Body of pancreas (tissue), 4 donors: ENCODE results near the gene FBXO11. TPM values are rescaled to one million over a fixed set of nuclear protein-coding genes. Genes with fewer than 3 reads are reported as not detected.

ENCODE experiments used
- ATAC-seq: fragments of 150-250 bp; one replicate; pipeline ENCODE4 v1.9.1; 2016
- DNase-seq, 4 donors: peaks; one replicate each; pipeline ENCODE4 v3.0.0-alpha.2; 2019
- H3K27ac ChIP-seq, 4 donors: fragments of 200-600 bp; sonication (generic); 1 replicate in 3 of 4; 2 replicates in 1 of 4; pipeline versions ENCODE4 v1.5.1 to v1.6.1; 2016 to 2019; ENCODE audit warnings: mild to moderate bottlenecking in 1 of 4, mixed read lengths in 1 of 4, moderate library complexity in 1 of 4
- H3K27me3 ChIP-seq, 2 donors: fragments of 200-600 bp; sonication (generic); one replicate each; pipeline ENCODE4 v1.6.0; 2016; ENCODE audit warnings: mild to moderate bottlenecking in 1 of 2
- H3K36me3 ChIP-seq, 2 donors: fragments of 200-600 bp; sonication (generic); replicated peaks in 1 of 2; 2 replicates each; pipeline ENCODE4 v1.5.1; 2016; ENCODE audit warnings: low read depth in 2 of 2; ENCODE audit not compliant: insufficient read depth in 1 of 2
- H3K4me1 ChIP-seq: fragments of 200-600 bp; sonication (generic); one replicate; pipeline ENCODE4 v1.6.0; 2016
- H3K4me3 ChIP-seq, 2 donors: fragments of 200-600 bp; sonication (generic); 1 replicate in 1 of 2; 2 replicates in 1 of 2; pipeline ENCODE4 v1.5.1; 2016 to 2019
- H3K9me3 ChIP-seq, 3 donors: fragments of 200-600 bp; sonication (generic); 1 replicate in 2 of 3; 2 replicates in 1 of 3; pipeline ENCODE4 v1.5.1; 2016
- POLR2A ChIP-seq, 3 donors: fragments of 450-650 bp; IDR thresholded peaks; one replicate each; pipeline ENCODE4 v1.6.1; 2016; ENCODE audit warnings: antibody characterized with exemption in 3 of 3, mild to moderate bottlenecking in 2 of 3
- WGBS, 2 donors: methylation state at CpG; one replicate each; pipeline ENCODE4 v1.1.5; 2017; 5-methylcytosine and 5-hydroxymethylcytosine counted together
- intact Hi-C: fragments of 100-400 bp; cut with DNase I; formaldehyde crosslinking; loops from one replicate; pipeline ENCODE4 v1.15.1; 2023
- total RNA-seq, 2 donors: library from RNA; depleted of rRNA; stranded (reverse); fragments of >200 nt; gene quantifications; one replicate each; pipeline ENCODE4 v1.1.0, GENCODE V29; 2016
- TF ChIP-seq, protein P1 (sequence below), 7 experiments: fragments of 450-650 bp in 4 of 7; fragments of 200-600 bp in 3 of 7; sonication (generic) in 3 of 7; IDR thresholded peaks; one replicate each; pipeline ENCODE4 v1.5.1; 2016 to 2019; ENCODE audit warnings: antibody characterized with exemption in 7 of 7

Gene FBXO11
- total RNA-seq, 2 donors from 2014 or later: 25.1 to 41.0 TPM

DNA sequence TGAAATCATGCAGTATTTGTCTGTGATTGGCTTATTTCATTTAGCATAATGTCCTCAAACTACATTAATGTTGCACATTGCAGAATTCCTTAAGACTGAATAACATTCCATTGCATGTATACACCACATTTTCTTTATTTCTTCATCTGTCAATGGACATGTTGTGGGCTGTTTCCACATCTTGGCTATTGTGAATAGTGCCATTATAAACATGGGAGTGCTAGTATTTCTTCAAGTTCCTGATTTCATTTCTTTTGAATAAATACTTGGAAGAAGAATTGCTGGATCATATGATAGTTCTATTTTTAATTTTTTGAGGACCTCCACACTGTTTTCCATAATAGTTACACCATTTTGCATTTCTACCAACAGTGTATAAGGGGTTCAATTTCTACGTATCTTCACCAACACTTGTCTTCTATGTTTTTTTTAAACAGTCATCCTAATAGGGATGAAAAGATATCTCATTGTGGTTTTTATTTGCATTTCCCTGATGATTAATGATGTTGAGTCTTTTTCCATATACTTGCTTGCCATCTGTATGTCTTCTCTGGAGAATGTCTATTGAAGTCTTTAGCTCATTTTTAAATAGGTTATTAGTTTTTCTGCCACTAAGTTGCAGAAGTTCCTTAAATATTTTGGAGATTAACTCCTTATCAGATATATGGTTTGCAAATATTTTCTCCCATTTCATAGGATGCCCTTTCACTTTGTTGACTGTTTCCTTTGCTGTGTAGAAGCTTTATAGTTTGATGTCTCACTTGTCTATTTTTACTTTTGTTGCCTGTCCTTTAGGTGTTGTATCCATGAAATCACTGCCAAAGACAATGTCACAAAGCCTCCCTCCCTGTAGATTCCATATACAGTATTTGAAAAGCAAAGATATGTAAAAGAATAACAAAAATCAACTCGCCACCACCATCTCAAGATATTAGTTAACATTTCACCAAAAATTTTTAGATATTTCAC is 14.6 kb downstream of the FBXO11 start:
- no peaks in the 10 kb centered on the region for H3K27me3 ChIP-seq
- H3K4me3 ChIP-seq: no peak overlapping the region
- TF ChIP-seq, protein P1, sequence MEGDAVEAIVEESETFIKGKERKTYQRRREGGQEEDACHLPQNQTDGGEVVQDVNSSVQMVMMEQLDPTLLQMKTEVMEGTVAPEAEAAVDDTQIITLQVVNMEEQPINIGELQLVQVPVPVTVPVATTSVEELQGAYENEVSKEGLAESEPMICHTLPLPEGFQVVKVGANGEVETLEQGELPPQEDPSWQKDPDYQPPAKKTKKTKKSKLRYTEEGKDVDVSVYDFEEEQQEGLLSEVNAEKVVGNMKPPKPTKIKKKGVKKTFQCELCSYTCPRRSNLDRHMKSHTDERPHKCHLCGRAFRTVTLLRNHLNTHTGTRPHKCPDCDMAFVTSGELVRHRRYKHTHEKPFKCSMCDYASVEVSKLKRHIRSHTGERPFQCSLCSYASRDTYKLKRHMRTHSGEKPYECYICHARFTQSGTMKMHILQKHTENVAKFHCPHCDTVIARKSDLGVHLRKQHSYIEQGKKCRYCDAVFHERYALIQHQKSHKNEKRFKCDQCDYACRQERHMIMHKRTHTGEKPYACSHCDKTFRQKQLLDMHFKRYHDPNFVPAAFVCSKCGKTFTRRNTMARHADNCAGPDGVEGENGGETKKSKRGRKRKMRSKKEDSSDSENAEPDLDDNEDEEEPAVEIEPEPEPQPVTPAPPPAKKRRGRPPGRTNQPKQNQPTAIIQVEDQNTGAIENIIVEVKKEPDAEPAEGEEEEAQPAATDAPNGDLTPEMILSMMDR (IDR thresholded peaks at IDR 0.05): no peak
- TF ChIP-seq POLR2A (IDR thresholded peaks at IDR 0.05): no peak
- no peaks in the 10 kb centered on the region for H3K9me3 ChIP-seq
- H3K4me1 ChIP-seq: peaks cover 38% of the 10 kb centered on the region
- 83 to 96% methylated on average over 2 of the region's 2 CpGs for WGBS, 2 donors
- DNase-seq: no peak
- intact Hi-C loops: no loop called here
- ATAC-seq: no peak
- H3K27ac ChIP-seq: no peak overlapping the region
- H3K36me3 ChIP-seq: no peaks in the 10 kb centered on the region

DNA sequence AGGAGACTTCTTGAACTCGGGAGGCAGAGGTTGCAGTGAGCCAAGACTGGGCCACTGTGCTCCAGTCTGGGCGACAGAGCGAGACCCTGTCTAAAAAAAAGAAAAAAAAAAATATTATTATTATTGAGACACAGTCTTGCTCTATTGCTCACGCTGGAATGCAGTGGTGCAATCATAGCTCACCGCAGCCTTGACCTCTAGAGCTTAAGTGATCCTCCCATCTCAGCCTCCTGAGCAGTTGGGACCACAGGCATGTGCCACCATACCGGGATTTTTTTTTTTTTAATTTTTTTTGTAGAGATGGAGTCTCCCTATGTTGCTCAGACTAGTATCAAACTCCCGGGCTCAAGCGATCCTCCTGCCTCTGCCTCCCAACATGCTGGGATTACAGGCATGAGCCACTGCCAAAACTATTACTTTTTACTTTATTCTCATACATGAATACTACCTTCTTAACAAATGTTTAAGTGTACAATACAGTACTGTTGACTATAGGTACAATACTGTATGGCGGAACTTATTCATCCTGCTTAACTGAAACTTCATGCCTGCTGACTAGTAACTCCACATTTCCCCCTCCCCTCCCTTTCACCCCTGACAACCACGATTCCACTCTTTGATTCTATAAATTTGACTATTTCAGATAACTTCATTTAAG is 15.5 kb downstream of the FBXO11 start:
- H3K4me3 ChIP-seq: no peak overlapping the region
- H3K4me1 ChIP-seq: peaks cover 32% of the 10 kb centered on the region
- 95% methylated on average over 10 of the region's 10 CpGs for WGBS, 2 donors
- no peaks in the 10 kb centered on the region for H3K27me3 ChIP-seq
- ATAC-seq (no peak), DNase-seq (no peak)
- no peak overlapping the region for H3K27ac ChIP-seq
- intact Hi-C loops: no loop called here
- H3K36me3 ChIP-seq: no peaks in the 10 kb centered on the region
- TF ChIP-seq, protein P1 (IDR thresholded peaks at IDR 0.05): no peak
- no peak for TF ChIP-seq POLR2A (IDR thresholded peaks at IDR 0.05)
- no peaks in the 10 kb centered on the region for H3K9me3 ChIP-seq

DNA sequence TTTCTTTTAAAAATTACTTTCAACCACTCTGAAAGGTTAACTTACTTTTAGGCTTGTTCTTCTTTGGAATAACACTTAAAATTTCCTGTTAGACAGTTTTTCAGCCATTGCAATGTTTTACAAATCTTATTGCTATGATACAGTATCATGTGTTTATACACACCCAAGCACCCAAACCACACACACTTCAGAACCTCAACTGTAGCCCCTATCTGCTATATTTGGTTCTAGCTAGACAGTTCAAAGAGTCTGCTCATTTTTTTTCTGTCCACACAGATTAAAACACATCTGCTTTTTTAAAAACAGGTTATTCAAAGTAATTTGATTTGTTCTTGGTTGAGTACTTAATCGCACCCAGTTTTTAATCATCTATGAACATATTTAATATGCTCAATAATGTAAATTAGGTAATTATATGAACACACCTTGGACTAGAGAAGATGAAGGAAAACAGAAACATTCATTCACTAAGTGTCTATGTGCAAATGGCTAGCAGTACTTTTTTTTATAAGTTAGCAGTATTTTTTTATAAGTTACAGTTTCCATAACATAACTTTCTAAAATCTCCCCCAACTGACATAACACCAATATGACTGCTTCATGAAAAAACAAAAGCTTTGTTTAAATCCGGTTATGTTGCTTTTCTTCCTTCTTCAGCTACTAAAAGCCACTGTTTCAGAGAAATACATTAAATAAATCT is 17.6 kb downstream of the FBXO11 start:
- H3K9me3 ChIP-seq: no peaks in the 10 kb centered on the region
- H3K36me3 ChIP-seq: no peaks in the 10 kb centered on the region
- H3K4me3 ChIP-seq: no peak overlapping the region
- ATAC-seq (no peak), DNase-seq (no peak)
- TF ChIP-seq POLR2A (IDR thresholded peaks at IDR 0.05): no peak
- TF ChIP-seq, protein P1 (IDR thresholded peaks at IDR 0.05): no peak
- WGBS, 2 donors: 60 to 64% methylated on average over 2 of the region's 2 CpGs
- no peak overlapping the region for H3K27ac ChIP-seq
- peaks cover 18% of the 10 kb centered on the region for H3K4me1 ChIP-seq
- H3K27me3 ChIP-seq: no peaks in the 10 kb centered on the region
- intact Hi-C loops: no loop called here

DNA sequence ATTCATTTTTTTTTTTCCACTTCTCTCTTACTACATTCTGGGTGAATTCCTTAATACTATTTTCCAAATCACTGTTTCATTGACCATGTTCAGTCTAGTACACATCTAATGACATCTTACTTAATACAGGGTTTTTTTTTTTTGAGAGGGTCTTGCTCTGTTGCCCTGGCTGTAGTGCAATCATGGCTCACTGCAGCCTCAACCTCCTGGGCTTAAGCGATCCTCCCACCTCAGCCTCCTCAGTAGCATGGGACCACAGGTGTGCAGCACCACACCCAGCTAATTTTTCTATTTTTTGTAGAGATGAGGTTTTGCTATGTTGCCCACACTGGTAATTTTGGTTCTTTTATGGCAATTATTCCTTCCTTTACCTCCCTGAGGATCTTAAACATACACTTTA is 29.4 kb downstream of the FBXO11 start:
- H3K27ac ChIP-seq: no peak overlapping the region
- WGBS, 2 donors: 100% methylated on average over 1 of the region's 1 CpG
- H3K9me3 ChIP-seq: no peaks in the 10 kb centered on the region
- H3K27me3 ChIP-seq: no peaks in the 10 kb centered on the region
- no peak overlapping the region for H3K4me3 ChIP-seq
- TF ChIP-seq POLR2A (IDR thresholded peaks at IDR 0.05): no peak
- TF ChIP-seq, protein P1 (IDR thresholded peaks at IDR 0.05): no peak
- ATAC-seq (no peak), DNase-seq (no peak)
- H3K36me3 ChIP-seq: no peaks in the 10 kb centered on the region
- H3K4me1 ChIP-seq: peaks cover 21% of the 10 kb centered on the region
- intact Hi-C loops: no loop called here
